NCI-H1105 treated with DMSO at 0.1 percent for 48 hours (cell line): ENCODE measurements around the gene TJP2.

ENCODE experiments used
- DNase-seq: peaks from one replicate; lab custom pipeline; 2025; lab: John Stamatoyannopoulos, UW

TJP2 gene

DNA sequence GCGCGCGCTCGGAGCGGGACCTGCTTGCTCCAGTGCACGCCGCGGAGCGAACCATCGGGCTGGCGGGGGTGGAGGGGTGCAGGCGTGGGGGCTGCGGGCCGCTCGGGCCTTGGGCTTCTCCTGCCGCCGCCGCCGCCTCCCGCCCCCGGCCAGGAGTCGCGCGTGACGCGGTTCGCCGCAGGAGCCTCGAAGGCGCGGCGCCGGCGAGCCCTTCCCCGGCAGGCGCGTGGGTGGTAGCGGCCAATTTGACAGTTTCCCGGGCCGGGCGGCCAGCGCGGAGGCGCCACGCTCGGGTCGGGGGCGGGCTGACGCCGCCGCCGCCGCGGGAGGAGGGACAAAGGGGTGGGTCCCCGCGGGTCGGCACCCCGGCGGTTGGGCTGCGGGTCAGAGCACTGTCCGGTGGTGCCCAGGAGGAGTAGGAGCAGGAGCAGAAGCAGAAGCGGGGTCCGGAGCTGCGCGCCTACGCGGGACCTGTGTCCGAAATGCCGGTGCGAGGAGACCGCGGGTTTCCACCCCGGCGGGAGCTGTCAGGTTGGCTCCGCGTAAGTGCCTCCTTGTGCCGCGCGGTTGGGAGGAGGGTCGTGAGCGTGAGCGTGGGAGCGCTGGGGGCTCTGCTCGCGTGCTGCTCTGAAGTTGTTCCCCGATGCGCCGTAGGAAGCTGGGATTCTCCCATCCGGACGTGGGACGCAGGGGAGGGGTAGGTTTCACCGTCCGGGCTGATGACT is at the start of gene TJP2:
TSS of gene TJP2 (plus strand) at position 387 of the 725 bp plus-strand sequence. CDS start at position 483, 96 bp downstream.
- peak; percentile 28 for DNase-seq

DNA sequence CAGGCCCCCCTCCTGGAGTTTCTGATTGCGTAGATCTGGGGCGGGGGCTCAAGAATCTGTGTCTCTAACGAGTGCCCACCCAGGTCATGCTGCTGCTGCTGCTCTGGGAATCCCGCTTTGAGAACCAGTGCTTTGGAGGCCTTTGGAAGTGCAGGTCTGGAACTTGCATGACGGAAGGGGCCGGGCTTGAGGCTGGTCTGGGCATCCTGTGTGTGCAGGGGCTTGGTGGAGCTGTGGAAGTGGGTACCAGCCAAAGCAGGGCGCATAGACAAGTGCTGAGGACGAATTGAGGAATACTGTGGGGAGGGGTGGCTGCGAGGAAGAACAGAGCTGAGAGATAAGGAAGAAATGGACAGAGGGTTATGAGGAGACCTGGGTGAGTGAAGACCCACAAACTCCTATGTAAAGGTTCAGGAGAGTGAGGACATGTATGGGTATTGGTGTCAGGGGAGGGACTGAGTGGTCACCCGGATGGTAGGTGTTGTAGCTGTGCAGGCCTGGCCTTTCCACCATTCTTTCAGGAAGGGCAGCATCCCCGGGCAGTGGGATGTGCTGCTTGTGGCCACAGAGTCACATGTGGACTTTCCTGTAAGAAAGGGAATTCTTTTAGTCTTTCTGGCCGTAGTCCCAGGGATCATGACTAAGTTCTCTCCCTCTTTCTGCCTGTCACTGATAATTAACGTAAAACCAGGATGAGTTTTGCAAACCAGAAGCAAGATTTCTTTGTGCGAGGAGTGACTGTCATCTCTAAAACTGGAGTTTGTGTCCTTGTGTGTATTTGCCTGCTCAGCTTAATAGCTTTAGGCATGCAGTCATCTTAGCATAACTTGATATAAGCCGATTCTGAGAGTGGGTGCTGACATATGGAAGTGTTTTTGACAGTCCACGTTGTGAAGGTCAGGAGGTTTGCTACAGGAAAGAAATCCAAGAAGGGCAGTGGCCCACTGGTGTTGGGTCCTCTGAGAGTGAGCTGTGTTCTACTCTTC is 43.3 kb upstream of the TJP2 start:
- DNase-seq, result no peak

DNA sequence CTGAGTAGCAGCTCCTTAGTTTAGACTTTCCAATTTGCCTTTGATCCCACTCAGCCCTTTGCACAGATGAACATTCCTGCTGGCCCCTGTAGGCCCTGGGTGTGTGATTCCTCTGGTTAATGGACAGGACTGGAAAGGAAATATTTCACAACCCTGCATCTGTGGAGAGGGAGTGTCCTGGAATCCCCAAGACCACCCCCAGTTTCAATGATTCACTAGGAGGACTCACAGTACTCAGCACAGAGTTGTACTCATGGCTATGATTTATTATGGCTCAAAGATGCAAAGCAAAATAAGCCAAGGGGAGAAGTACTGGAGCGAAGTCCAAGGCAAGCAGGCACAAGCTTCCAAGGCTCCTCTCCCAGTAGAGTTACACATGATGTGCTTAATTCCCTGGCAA is 42.4 kb upstream of the TJP2 start:
- DNase-seq, result no peak

DNA sequence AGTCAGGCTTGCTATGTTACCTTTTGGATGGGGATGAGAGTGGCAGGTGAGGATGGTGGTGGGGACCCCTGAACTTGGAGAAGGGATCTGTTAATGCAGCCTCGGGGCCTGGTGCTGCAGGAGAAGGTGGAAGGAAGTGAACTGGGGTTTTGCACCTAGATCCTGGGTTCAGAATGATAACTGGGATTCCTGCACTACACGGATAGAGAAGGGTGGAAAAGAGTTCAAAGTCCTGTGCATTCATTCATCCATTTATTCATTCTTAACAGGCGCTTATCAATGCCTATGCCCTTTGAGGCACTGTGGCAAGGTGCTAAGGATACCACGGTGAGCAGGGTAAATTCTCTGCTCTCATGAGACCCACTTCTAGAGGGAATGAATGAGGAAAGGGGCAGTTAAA is 41.7 kb upstream of the TJP2 start:
- no peak for DNase-seq

DNA sequence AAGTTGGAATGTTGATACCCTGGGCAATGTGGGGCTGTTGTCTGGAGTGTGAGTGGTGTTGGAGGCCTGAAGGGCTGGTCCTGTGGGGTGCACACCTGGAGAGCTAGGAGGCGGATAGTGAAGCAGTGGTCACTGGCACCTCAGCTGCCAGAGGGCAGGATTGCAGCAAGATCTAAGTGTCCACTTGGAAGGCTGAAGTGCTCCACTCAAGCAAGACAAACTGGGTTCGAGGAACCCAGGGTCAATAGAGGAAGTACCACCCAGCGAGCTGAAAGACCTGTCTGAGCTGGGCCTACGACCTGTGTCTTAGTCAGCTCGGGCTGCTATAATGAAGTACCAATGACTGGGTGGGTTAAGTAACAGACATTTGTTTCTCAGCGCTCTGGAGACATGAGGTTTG is 39.7 kb upstream of the TJP2 start:
- no peak for DNase-seq

DNA sequence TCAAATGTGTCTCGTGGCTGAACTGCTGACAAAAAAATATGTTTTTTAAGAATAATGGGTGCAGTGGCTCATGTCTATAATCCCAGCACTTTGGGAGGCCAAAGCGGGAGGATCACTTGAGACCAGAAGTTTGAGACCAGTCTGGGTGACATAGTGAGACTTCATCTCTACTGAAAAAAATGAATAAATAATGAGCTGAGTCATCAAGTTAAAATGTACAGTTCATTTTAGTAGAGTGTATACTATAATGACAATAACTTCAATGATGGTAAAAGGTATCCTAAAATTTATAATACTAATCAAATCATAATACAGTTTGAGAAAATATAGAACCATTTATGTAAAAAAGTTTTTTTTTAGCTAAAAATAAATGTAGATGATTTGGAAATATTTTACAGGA is 37.9 kb upstream of the TJP2 start:
- DNase-seq, result no peak

DNA sequence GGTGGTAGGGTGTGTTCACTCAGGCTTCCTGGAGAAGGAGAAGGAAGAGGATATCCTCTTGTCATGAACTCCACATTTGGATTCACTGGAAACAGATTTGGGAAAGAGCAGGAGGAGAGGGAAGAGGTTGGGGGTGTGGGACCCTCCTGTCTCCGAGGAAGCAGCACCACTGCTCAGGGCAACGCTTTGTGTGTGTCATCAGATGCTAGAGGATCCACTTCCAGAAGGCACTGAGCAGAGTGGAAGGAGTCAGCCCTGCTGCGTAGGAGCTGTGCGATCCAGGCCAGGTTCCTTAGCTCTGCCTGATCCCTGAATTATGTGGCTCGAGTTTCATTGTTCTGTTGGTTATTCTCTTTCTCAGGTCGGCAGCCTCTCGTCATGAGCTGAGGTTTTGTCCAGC is 37.3 kb upstream of the TJP2 start:
- no peak for DNase-seq

DNA sequence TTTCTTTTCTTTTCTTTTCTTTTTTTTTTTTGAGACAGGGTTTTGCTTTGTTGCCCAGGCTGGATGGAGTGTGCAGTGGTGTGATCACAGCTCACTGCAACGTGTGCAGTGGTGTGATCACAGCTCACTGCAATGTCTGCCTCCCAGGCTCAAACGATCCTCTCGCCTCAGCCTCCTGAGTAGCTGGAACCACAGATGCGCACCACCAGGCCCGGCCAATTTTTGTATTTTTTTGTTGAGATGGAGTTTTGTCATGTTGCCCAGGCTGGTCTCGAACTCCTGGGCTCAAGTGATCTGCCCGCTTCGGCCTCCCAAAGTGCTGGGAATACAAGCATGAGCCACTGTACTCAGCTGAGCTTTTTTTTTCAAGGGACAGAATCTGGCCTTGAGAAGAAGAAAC is 36.8 kb upstream of the TJP2 start:
- DNase-seq, result no peak

DNA sequence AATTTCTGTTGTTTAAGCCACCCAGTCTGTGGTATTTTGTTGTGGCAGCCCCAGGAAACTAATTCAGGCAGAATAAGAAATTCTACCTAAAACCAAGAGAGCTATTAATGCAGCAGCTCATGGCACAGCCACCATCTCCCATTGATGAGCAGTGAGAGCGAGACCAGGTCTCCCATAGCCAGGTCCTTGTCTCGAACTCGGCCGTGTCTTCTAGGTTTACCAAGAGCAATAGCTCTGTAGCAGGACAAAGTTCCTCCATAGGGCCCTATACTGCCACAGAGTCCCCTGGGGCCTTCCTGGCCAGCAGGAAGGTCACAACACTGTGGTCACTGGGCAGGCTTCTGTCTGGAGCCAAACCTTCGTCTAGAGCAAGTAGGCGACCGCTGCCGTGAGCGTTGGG is 34.5 kb upstream of the TJP2 start:
- DNase-seq, result no peak

DNA sequence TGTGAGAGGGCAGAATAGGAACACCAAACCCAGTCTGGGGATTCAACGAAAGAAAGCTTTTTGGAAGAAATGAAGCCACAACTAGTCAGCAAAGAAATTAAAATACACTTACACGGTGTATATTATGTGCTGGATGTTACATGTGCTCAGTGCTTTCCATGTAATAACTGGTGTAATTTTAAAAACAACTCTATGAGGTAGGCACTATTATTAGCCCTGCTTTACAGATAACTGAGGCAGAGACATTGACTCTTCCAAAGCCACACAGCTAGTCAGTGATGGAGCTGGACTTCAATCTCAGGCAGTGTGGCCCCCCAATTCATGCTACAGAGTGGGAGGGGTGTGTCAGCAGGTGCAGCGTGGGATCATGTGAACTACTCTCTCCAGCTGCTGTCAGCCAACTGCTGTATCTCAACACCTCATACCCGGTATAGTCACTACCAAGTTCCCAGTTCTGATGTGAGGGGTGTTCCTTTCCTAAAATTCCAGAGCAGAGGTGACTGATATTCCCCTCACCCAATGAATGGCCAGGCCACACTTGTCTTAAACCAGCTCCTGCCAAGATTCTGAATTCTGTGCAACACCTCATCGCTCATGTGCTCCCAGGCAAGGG is 33.8 kb upstream of the TJP2 start:
- DNase-seq, result no peak

DNA sequence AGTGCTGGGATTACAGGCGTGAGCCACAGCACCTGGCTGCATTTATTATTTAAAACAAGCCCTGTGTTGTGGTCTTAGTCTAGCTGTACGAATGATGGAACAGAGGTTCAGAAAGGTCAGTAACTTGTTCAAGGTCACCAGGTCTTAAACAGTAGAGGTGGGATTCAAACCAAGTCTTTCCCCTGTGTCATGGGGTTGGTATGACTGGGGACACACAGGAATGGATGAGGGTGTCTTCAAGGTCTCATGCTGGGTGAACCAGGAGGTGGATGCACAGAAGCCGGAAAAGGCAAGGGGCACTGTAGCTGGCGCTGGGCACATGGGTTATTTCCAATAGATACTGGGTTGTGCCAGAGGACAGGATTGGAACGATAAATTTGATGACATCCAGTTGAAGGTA is 32.2 kb upstream of the TJP2 start:
- no peak for DNase-seq

DNA sequence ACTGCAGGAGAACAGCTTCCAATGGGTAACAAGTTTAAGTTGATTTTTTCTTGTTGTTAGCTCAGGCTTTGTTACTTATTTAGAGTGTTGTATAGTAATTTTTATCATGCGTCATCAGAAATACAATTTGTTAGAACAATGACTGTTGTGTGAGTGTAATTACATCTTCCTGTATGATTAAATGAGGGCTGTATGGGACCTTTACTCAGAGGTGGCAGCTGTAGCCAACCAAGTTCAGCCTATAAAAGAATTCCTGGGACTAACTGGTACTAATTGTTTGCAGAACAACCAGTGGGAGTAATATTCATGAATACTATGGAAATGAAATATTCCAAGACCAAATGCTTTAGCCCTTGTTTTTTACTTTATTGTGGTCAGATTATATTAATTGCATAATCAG is 30.8 kb upstream of the TJP2 start:
- no peak for DNase-seq

DNA sequence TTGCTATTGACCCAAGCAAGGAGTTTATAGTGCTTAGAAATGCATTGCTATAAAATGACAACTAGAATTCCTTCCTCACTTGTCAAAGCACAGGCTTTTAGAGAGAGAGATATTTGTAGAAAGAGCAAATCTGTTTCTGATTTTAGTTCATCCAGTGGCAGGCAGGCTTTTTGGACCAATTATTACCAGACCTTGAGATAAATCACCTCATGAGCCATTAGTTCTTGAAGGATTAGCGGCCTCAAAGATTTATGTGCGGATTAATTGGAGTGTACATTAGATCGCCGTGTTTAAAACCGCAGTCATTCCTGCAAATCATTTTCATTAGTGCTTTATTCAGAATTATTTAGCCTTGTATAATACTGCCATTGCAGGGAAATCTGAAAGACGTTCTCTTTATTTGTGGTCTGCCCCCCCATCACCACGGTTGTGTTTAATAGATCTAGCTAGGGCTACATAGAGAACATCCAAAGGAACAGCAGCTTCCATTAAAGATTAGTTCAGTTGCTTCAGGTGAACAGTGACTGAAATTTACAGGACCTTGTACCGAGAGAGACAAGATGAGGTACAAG is 28.8 kb upstream of the TJP2 start:
- no peak for DNase-seq

DNA sequence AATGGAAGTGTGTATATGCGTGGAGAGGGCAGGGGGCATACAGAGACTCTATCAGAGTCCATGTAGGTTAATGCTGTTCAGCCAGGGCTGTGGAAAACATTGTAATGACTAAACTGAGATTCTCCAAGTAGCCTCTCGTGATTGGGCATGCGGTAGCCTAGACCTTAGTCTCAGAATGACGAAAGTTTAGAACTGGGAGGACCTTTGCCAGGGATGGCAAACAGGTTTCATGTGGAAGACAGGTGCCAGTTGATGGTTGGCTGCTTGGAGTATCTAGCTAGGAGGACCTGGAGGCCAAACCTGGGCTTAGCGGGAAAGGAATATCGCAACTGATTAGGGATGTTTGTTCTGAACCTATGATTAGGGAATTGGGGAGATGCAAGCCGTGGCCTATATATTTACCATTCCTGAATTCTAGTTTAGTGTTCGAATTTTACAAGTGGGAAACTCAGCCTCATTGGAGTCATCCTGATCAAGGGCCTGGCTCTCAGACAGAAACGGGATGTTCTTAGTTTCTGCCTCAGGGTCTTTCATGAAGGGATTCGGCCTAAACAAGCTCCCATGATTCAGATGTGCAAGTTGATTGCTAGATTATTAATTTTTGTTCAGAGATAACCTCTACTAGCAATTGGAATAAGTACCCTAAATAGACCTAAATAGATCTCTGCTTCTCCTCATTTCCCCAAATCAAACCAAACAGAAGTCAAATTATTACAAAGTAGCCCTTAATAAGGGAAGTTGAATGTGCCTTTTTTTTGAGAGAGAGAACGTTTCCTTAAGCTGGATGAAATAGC is 26.8 kb upstream of the TJP2 start:
- no peak for DNase-seq

DNA sequence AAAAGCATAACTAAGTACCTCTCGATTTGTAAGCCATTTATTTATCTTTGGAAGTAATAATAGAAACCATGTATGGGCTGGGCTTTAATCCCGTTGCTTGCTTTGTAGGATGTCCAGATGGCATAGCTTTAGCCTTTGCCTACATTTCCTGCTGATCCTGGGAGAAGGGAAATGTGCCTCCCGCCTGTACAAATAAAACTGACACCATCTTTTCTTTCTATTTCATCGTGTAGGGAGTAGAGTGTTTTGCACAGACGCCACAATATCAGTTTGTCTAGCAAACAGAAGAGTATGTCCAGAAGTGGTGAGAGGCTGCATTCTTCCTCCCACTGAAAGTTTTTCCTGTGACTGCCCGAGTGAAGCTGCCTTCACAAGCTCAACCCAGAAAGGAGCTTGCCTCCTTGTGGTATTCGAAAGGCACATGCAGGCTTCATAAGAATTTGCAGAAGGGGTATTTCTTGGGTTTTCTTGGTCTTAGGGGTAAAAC is 24.7 kb upstream of the TJP2 start:
- no peak for DNase-seq

DNA sequence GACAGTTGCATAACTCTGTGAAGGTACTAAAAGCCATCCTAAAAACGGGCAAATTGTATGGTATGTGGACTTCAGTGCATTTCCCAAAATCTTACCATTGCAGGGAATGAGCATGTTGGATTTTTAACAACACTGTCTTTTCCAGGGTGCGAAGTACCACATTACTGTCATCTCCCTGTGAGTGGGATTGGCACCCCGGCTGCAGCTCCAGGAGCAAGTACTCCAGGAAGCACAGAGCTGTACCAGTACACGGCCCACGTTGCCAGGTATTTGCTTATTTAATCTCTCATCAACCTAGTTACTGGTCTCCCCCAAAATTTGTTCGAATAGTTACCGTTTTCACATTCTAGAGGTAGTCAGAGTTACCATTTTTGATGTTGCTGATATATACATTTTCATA is 22.6 kb upstream of the TJP2 start:
- DNase-seq, result no peak

DNA sequence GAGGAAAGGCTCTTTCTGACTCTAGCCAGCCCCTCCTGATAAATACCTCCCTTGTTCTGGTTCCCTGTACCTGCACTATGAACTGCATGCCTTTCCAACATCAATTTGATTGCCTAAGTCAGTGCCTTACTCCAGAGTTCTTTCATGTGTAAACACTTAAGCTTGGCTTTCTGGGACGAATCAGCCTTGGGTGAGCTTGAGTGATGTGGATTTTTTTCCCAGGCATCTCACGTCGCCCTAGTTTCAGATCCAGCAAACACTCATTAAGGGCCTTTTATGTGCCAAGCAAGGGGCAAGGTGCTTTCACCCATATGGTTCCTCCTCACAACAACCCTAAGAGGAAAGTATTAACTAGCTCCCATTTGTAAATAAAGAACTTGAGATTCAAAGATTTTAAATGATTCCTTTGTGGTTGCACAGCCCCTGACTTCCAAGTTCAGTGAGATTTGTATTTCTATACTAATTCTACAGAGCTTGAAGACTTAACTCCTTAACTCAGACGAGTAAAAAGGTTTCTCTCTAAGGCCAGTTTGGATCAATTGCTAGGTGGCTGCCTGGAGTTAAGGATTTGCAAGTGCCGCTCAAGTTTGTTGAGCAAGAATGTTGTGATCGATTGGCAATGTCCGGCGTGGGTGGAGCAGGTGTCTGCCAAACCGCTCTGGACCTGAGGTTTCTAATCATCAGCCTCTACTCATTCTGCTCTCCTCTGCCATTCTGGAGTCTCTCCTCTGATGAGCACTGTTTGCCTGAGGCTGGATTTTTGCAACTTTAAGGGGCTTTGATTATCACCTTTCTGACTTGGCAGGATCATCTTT is 20.2 kb upstream of the TJP2 start:
- no peak for DNase-seq

DNA sequence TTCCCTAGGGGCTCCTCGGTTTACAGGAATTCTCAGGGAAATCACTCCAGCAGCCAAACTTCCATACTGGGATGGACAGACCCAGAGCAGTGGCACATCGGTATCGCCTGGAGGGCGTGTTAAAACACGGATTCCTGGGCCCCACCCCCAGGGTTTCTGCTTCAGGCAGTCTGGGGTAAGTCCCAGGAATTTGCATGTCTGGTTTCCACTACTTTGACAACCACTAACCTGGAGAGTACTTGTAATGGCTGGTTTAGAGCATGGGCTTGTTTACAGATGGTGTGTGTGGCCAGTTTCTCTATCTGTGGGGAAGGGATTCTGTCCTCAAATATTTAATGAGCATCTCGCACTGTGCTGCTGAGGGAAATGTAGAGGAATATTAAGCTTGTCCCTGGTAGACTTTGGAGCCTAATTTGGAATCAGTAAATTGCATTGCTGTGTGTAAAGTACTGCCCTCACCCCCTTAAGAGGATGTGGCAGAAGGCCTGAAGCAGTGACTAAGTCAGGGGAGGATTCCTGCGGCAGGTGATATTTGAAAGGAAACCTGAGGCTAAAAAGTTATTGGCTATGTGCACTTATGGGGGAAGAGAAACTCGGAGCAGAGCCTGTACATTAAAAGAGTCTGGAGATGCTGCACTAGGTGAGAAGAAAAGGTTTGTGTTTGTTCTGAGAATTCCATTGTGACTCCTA is 18.6 kb upstream of the TJP2 start:
- DNase-seq, result no peak

DNA sequence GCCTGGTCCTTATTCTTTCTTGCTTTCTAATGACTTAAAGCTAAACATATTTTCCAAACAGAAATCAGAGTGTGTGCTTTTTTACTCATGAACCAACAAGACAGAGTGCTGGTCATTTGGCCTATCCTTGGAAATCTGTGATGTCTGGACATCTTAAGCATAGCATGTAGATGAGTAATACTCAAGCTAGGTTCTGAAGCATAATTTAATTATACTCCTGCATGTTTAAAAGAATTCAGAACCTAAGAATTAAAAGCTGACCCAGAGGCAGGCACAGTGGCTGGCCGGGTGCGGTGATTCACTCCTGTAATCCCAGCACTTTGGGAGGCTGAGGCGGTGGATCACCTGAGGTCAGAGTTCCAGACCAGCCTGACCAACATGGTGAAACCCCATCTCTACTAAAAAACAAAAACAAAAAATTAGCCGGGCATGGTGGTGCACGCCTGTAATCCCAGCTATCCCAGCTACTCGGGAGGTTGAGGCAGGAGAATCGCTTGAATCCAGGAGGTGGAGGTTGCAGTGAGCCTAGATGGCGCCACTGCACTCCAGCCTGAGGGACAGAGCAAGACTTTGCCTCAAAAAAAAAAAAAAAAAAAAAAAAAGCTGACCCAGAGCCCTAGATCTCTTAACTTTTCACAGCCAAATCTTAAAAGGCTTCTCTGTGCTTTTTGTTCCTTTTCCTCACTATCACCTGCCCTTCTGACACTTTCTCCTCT is 16.2 kb upstream of the TJP2 start:
- DNase-seq, result no peak
